T follicular helper cell (primary cell): ENCODE data around the gene EMILIN1.
"Not testable (repeated sequence)": the region's sequence is repeated elsewhere in the genome, so short reads cannot be mapped to it uniquely, and the experiment has no call there.

Source experiments
- DNase-seq: peaks from one replicate; pipeline ENCODE4 v3.0.0-alpha.2; 2020; ENCODE audit warnings: low read depth

EMILIN1 gene

DNA sequence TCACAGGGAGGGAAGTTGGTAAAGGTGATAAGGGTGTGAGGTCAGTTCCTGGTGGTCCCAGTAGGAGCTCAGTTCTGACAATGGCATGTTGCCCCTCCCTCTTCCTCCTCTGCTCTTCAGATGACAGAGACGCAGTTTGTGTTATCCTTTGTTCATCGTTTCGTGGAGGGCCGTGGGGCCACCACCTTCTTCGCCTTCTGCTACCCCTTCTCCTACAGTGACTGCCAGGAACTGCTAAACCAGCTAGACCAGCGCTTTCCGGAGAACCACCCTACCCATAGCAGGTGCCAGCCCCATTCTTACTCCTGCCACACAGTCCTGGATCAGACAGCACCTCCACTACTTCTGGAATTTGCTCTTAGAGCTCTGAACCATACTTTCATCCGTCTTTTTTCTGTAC lies 24.6 kb upstream of the EMILIN1 start:
- no peak for DNase-seq

DNA sequence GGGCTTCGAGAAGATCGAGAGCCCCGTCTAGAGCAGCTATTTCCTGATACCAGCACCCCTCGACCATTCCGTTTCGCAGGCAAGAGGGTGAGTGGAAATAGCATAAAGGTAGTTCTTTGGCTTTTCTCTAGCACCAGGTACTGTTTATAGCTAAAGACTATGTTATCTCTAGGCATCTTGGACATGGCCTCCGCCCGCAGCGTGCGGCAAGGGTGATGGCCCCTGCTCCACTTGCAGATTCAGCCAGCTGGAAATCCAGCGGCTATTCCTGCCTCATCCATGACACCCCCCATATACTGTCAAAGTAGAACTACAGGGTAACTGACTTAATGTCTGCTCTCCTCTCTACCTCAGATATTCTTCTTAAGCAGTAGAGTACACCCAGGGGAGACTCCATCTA lies 23.7 kb upstream of the EMILIN1 start:
- no peak for DNase-seq

DNA sequence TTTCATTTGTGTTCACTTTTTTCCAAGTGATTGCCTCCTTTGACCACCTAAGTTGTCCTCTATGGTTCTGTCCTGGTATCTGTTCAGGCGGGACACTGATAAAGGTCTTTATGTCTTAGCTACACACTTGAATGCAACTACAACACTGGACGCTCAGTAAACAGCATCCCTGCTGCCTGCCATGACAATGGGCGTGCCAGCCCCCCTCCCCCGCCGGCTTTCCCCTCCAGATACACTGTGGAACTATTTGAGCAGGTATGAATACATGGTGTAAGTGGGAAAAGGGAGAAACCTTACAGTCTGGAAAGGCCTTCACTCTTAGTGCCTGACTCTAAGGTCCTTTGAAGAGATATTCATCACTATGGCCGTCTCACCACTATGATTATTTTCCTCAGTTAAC lies 21.2 kb upstream of the EMILIN1 start:
- no peak for DNase-seq

DNA sequence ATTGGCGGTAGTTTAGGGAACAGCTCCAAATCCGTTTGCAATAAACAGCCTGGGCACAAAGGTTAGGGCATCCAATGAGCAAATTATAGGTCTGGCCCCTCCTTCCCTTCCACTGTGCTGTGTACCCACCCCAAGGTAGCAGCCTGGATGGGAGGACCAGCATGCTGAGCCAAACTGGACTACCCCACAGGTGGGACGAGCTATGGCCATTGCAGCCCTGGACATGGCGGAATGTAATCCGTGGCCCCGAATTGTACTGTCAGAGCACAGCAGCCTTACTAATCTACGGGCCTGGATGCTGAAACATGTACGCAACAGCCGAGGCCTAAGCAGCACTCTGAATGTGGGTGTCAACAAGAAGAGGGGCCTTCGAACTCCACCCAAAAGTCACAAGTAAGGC lies 20.2 kb upstream of the EMILIN1 start:
- no peak for DNase-seq

DNA sequence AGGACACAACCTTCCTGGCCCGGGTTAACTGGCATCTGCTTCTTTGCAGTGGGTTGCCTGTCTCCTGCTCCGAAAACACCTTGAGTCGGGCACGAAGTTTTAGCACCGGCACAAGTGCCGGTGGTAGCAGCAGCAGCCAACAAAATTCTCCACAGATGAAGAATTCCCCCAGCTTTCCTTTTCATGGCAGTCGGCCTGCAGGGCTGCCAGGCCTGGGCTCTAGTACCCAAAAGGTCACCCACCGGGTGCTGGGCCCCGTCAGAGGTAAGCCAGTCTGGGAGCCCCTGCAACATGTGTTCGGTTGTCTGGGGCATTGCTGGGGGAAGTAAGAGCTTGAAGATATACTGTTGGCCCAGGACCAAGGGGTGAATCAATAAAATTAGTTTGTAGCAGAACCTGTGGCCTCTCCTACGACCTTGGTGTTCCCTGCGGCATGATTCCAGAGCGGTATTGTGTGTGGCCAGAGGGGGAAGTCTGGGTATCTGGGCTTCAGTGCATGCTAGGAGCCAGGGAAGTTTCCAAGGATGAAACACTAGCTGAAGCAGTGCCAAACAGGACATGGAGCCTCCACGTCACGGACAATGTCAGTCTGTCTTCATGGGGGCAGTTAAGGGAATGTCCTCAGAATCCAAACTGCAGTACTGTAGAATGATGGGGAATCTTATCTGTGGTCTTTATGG lies 19.1 kb upstream of the EMILIN1 start:
- DNase-seq: no peak

DNA sequence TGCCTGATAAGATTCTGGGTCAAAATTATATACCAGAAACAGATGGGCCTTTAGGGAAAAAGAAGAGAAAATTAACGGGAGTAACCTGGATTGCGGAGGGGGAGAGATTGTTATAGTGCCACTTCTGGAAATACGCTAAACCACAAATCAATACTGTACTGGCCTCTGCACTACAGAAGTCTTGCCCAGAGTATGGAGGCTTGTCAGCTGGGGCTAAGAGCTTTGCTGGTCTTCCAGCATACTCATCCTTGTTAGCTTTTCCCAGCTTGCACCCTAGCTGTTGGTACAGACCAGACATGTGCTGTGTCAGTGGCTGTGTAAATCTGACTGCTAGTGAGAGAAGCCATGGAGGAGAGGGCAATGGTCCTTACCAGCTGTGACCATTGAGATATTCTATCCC lies 18.1 kb upstream of the EMILIN1 start:
- DNase-seq: no peak

DNA sequence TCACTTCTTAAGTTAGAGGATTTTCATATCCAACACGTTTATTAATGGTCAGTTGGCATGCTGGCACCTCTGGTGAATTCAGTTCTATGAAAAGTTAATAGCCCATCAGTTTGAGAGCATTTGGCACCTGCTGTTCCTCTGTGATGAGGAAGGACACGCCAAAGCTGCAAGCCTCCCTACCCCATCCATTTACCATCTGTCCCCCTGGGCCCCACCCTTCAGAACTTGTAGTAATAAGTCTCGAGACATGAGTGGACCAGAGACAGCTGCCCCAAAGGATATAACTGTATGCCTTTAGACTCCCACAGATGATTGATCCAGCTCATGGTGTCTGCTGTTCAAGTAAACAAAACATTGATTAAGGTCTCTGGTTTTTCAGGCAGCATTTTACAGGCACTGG lies 13.3 kb upstream of the EMILIN1 start:
- DNase-seq: no peak

DNA sequence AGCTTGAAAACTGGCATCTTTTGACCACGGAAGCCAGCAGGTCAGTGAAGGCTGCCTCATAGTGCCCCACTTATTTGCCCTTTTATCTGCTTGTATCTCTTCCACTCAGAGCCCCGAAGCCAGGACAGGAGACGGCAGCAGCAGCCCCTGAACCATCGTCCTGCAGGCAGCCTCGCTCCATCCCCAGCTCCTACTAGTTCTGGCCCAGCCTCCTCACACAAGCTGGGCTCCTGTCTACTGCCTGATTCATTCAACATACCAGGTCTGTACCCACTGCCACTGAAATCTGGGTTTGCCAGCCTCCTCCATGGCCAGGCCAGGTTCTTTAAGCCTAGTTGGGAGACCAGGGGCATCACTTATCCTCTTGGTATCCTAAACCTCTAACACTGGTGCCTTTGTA lies 11.0 kb upstream of the EMILIN1 start:
- DNase-seq: no peak

DNA sequence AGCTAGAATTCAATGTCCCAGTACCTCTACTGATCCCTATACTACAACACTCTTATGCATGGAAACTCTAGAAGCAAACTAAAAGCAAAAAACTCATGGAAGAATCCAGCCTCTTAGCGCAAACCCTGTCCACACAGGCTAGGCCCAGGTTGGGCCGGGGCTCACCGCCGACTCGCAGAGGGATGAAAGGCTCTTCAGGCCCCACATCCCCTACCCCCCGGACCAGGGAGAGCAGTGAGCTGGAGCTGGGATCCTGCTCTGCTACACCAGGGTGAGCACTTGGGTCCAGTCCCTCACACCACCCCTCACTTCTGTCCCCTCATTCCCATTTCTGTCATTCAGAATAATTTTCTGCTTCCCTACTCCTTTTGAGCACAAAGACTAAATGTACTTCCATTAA lies 9.0 kb upstream of the EMILIN1 start:
- no peak for DNase-seq

DNA sequence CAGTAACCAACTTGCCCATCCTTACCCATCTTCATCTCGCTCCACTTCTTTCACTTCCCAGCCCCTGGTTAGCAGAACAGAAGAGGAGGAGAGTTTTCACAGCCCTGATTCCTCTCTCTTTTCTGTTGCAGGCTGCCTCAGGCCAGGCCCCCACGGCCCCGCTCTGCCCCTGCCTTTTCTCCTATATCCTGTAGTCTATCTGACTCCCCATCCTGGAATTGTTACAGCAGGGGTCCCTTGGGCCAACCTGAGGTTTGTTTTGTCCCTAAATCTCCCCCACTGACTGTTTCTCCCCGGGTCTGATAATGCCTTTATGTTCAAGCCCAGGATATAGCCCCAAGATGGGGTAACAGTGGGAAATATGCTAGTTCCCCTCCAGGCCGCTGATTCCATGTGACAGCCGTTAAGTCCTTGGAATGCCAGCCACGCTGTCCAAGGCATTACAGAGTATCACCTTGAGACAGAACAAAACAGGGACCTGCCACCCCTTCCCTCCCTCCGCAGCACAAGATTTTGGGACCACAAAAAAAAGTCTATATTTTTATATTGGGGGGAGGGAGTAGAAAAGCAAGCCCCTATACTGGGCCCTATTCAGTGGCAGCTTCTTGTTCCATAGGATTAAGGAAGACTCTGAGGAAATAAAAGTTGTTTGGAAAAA lies 8.3 kb upstream of the EMILIN1 start:
- no peak for DNase-seq

DNA sequence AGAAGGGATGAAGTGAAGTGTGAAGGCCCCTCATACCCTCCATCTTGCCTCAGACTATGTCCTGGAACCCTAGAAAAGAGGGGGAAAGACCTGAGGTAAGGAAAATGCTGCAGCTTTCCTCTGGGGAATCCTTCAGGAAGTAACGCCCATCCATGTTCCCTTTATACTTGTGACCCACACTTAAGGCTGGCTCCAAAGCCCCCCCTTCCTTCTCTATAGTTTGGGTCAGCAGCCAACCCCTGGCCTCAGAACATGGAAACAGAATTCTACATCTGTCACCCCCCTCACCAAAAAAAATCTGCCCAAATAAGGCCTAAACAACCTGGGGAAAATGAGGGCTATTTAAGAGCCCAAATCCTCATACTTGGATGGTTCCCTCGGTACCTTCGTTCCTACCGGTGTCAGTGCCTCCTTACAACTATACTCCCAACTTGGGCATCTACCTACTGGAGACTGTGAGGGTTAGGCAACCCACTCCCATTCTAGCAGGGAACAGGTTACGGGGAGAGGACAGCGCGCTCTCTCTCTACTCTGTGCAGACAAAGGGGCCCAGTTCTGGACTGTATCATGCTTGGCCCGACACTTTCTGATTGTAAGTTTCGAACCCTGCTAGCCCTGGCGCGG lies 7.7 kb upstream of the EMILIN1 start:
- DNase-seq: no peak

DNA sequence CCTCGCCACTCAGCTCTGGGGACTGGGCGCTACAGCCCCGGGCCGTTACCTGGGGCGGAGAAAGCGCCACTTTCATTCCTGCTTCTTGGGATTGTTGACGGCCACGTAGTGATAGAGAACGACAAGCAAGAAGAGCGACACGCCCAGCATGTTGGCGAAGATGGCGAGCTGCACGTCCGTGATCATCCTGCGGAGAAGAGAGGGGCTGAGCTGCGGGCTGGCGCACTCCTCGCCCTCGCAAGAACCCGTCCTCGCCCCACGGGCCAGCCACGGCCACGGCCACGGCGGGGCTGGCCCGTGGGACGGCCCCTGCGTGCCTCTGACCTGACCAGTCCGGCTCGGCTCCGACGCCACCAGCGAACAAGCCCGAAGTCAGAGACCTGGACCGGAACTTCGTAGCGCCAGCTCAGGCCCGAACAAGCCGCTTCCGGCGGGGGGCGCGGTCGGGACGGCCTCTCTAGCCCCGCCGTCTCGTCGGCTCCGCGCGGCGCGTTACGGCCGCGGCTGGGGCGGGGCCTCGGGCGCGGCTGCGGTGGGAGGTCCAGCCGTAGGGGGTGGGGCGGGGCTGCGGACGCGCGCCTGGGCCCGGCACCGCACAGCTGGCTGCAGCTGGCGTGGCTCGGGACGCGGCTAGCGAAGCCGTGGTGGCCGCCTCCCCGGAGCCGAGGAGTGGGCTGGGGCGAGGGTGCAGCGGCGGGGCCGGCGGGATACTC lies 7.0 kb upstream of the EMILIN1 start, which contains the start of gene OST4:
OST4 (minus strand) TSS at position 378 of the 713 bp plus-strand sequence.
- DNase-seq: peak; percentile 79

DNA sequence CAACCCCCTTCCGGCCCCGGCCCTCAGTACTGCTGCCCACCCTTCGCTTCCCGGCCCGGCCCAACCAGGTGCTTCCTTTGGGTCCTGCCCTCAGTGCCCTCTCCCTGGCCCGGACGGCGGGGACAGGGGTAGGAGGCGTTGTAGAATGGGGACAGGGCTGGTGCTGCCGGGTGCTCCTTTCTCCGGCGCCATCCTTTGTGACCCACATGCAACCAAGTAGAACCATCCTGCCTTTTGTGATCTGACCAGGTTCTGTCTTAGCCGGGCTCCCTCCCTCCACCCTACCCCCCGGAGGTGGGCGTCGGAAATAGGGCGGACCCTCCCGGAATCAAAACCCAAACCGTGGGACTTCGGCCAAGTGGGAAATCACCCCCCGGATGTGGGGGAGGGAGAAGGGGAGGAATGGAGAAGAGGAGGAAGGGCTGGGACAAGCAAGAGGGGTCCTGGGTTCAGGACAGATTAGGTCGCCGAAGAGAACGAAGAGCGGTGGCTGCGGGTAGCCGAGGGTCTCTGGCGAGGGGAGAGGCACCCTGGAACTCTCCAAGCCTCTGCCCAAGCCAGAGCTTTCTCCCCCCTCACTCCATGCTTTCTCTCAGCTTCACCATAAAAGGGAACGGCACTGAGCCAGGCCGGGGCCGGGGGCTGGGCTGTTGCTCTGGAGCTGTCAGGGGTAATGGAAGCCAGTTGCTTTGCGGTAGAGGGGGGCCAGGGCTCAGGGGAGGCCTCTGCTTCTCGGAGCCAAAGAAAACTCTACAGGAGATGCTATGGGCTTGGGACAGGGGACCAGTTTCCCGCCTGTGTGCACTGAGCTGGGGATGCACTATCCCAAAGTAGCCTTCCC lies 6.2 kb upstream of the EMILIN1 start:
- no peak for DNase-seq

DNA sequence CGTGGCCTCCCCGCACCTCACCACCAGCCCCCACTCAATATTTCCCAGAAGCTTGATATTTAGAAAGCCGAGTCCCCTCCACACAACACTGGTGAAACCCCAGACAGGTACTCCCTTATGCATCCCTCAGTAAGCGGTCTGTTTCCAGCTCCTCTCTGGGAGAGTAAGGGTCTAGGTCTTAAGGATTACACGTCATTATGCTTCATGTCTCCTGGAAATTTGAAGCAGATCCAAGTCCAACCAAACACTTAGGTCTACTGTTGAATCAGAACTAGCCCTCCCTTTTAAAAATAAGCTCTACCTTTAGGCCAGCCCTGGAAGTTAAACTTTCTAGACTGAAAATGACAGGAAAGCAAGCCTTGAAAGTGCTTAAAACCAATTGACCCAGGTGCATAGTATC lies 5.5 kb upstream of the EMILIN1 start:
- DNase-seq: no peak

DNA sequence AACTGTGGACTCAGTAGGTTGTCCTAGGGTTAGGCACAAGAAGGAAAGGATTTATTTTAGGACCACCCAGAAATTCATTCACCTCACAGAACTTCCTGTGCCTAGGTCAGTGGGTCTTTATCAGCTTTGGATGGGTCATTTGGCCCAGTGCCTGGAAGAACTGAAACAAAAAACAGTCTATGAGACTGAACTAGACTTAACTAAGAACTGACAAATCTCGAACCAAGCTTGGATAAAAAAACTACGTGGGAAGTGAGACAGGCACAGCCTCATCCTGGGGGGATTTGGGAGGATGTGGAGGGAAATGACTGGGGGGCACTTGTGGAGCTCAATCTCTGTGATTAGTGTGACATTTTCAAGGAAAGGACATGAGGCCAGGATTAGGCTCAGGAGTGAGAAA lies 4.6 kb upstream of the EMILIN1 start:
- DNase-seq: no peak

DNA sequence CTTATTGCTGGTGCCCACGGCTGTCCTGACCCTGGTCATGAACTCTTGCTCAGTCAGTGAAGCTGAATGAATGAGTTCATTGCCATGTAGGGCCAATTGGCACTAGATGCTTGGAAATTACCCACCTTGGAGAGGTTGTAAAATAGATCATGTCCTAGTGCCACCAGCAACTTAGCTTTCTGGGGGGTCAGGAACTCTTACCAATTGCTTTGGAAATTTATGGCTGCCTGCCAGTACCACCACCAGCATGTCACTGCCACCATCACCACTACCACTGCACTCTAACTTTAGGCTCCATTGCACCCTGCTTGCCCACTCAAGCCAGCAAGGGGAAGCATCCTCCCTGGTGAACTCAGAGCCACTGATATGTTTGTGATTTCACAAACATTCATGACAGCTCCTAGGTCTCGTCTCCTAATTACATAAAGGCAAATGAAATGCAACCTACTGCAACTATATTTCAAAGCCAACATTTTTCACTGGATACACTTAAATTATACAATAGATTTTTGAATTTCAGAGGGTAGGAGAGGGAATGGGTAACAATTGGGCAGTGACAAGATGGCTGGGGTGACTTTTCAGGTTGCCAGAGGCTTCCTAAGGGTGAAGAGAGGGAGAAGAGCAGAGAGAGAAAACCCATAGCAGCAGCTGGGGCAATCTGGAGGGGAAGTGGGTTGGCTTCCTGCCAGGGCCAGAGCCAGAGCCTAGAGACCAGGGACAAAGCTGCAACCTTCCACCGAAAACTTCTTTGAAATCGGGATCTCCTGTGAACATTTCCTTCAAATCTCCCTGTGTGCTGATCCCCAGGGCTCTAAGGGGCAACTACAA lies 3.5 kb upstream of the EMILIN1 start:
- no peak for DNase-seq

DNA sequence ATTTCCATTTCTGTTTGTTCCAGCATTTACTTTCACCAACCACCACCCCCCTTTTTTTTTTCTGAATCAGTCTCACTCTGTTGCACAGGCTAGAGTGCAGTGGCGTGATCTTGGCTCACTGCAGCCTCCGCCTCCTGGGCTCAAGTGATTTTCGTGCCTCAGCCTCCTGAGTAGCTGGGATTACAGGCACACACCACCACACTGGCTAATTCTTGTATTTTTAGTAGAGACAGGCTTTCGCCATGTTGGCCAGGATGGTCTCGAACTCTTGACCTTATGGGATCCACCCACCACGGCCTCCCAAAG lies 2.9 kb upstream of the EMILIN1 start:
- DNase-seq: not testable (repeated sequence)

DNA sequence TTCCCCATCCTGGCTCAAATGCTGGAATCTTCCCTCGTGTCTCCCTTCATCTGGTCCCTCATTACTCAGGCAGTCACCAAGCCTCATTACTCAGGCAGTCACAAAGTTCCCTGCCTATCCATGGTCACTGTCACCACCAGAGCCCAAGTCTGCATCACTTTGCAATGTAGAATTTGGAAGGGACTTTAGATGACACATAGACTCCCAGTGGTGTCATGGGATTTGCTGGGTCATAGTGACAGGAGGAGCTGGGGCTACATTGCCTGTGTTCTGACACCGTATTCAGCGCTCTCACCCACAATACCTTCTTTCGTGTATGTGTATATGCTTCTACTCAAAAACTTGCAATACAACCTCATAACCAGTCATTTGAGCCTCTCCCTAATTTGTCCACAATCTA lies 2.1 kb upstream of the EMILIN1 start:
- DNase-seq: no peak

DNA sequence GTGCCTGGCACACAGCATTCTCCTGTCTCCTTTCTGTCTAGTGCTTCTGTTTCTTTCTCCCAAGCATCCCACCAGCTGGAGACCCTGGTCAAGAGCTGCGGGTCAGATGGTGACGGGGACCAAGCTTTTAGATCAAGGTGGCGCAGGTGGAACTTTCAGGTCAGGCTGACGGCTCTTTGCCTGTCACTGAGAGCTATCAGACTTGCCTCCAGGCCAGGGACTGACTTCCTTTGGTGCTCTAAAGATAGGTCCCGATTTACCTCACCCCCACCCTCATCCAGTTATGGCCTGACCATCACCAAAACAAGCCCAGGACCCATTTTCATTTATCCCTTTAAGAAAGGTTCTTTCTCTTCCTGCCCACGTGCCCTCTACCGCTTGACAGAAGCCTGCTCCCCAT lies 1.2 kb upstream of the EMILIN1 start:
- no peak for DNase-seq

DNA sequence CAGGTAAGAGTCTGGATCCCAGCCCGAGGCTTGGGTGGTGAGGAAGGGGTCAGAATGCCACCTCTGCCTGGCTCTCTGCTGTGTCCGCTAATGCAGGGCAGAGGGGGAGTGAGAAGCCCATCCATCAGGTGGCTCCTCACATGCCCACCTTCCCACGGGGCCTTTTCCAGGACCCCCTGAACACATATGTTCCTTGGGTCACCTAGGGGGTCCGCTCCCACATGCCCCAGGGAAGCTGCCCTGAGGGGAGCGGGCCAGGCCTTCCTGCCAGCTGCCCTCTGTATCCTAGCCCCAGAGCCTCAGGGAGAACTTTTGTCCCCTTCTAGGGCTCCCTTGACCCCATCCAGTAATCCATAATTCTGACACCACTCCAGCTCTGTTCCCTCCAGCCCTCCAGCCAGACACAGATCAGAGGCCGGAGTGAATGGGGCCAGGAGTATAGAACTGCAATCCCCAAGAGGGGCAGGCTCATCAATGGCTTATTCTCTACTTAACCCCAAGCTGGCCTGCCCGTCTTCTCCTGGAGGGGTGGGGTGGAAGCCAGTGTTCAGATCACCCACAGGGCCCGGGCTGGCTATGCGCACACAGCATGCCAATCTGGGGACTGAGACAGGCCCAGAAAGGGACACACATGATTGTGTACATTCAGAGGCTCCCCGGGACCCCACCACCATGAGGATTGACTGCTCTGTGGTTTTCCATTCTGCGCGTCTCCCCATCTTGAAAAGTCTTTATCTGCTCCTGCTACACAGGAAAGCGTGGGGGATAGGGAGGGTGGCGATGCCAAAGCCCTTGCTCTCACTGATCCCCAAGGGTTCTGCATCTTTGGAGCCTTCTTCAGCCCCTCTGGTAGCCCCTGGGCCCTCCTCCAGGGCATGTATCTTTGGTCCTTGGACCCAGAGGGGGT lies 1.1 kb downstream of the EMILIN1 start:
- no peak for DNase-seq
